22Rv1 (cell line): ENCODE data around the gene CNGA3.

ENCODE experiments used
- ZFX ChIP-seq: fragments of 450-650 bp; IDR thresholded peaks from 2 replicates; pipeline ENCODE4 v1.6.1; 2017; ENCODE audit warnings: antibody characterized with exemption, borderline replicate concordance
- TF ChIP-seq, protein P1 (sequence below): fragments of 450-650 bp; IDR thresholded peaks from 2 replicates; pipeline ENCODE4 v1.5.1; 2017; ENCODE audit warnings: mild to moderate bottlenecking

DNA sequence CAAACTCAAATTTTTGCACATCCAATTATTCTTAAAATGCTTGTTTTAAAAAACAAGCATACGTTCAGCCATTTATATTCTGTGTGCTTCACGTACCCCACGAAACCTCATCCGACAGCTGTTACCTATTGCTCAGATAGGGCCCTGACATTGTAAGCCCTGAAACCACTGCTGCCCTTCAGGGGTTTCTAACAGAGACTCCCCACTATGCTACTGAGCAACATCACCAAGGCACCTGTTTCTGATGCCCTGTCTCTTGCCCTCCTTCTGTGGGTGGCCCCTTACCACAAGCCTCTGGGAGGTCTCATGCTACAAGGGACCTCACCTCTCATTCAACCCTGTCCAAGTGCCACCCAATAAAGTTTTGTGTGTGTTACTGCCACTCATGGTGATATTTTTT is 18.5 kb upstream of the CNGA3 start:
- TF ChIP-seq, protein P1, sequence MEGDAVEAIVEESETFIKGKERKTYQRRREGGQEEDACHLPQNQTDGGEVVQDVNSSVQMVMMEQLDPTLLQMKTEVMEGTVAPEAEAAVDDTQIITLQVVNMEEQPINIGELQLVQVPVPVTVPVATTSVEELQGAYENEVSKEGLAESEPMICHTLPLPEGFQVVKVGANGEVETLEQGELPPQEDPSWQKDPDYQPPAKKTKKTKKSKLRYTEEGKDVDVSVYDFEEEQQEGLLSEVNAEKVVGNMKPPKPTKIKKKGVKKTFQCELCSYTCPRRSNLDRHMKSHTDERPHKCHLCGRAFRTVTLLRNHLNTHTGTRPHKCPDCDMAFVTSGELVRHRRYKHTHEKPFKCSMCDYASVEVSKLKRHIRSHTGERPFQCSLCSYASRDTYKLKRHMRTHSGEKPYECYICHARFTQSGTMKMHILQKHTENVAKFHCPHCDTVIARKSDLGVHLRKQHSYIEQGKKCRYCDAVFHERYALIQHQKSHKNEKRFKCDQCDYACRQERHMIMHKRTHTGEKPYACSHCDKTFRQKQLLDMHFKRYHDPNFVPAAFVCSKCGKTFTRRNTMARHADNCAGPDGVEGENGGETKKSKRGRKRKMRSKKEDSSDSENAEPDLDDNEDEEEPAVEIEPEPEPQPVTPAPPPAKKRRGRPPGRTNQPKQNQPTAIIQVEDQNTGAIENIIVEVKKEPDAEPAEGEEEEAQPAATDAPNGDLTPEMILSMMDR, result no peak
- no peak for TF ChIP-seq ZFX
